ENCODE data around the gene SH3BGRL2.

SH3BGRL2 gene

GRCh38 chr6:79630883-79631692, at the start of gene SH3BGRL2:
Gene SH3BGRL2, plus strand, starts transcription at chr6:79631329. Its CDS starts 133 bp downstream, at chr6:79631462.
- DNase-seq, result peak; percentile 79

- DNase-seq, result no peak
These were observed 46.8 kb upstream of the SH3BGRL2 start for GRCh38 chr6:79584332-79584731.

GRCh38 chr6:79586548-79586947, 44.6 kb upstream of the SH3BGRL2 start:
- peak; percentile 26 for DNase-seq

- DNase-seq, result no peak
These were observed 41.4 kb upstream of the SH3BGRL2 start for GRCh38 chr6:79589701-79590100.

GRCh38 chr6:79597155-79597554, 34.0 kb upstream of the SH3BGRL2 start:
- no peak for DNase-seq

GRCh38 chr6:79598012-79598411, 33.1 kb upstream of the SH3BGRL2 start:
- no peak for DNase-seq

GRCh38 chr6:79599725-79600259, 31.3 kb upstream of the SH3BGRL2 start:
- DNase-seq, result no peak

- DNase-seq, result no peak
These were observed 30.8 kb upstream of the SH3BGRL2 start for GRCh38 chr6:79600313-79600712.

GRCh38 chr6:79600812-79601609, 30.1 kb upstream of the SH3BGRL2 start:
- DNase-seq, result no peak

- DNase-seq, result no peak
These were observed 28.3 kb upstream of the SH3BGRL2 start for GRCh38 chr6:79602859-79603258.

GRCh38 chr6:79604583-79605037, 26.5 kb upstream of the SH3BGRL2 start:
- DNase-seq, result peak; percentile 10

- no peak for DNase-seq
These were observed 26.1 kb upstream of the SH3BGRL2 start for GRCh38 chr6:79605061-79605460.

GRCh38 chr6:79605968-79606764, 25.0 kb upstream of the SH3BGRL2 start:
- no peak for DNase-seq

GRCh38 chr6:79607000-79607399, 24.1 kb upstream of the SH3BGRL2 start:
- no peak for DNase-seq

- no peak for DNase-seq
These were observed 22.6 kb upstream of the SH3BGRL2 start for GRCh38 chr6:79608334-79609224.

GRCh38 chr6:79609225-79609595, 21.9 kb upstream of the SH3BGRL2 start:
- DNase-seq, result no peak

GRCh38 chr6:79610306-79611009, 20.7 kb upstream of the SH3BGRL2 start:
- DNase-seq, result no peak

- no peak for DNase-seq
These were observed 18.7 kb upstream of the SH3BGRL2 start for GRCh38 chr6:79612457-79612856.

GRCh38 chr6:79612918-79613317, 18.2 kb upstream of the SH3BGRL2 start:
- DNase-seq, result no peak

GRCh38 chr6:79613912-79614311, 17.2 kb upstream of the SH3BGRL2 start:
- DNase-seq, result no peak
